SU-DHL-6 (cell line): ENCODE results near the gene NFIC.
"Not testable (repeated sequence)": the region's sequence is repeated elsewhere in the genome, so short reads cannot be mapped to it uniquely, and the experiment has no call there.

Experiments
- H2AFZ ChIP-seq: fragments of 200-600 bp; sonication (generic); 2 replicates; pipeline ENCODE4 v1.6.1; 2014; ENCODE audit warnings: low read depth, mild to moderate bottlenecking, moderate library complexity, mixed read lengths, antibody characterized with exemption, low read length; ENCODE audit not compliant: severe bottlenecking
- H3F3A ChIP-seq: fragments of 200-600 bp; shearing (Covaris generic); 2 replicates; pipeline ENCODE4 v1.6.0; 2016; ENCODE audit warnings: antibody characterized with exemption, mild to moderate bottlenecking; ENCODE audit not compliant: insufficient read depth
- H3K27ac ChIP-seq: fragments of 200-600 bp; sonication (generic); 2 replicates; pipeline ENCODE4 v1.5.1; 2016; ENCODE audit warnings: low read depth, mild to moderate bottlenecking, low read length, moderate library complexity, mixed read lengths
- H3K27me3 ChIP-seq: fragments of 200-600 bp; sonication (generic), shearing (Covaris generic); 2 replicates; pipeline ENCODE4 v1.6.0; 2014; ENCODE audit warnings: mild to moderate bottlenecking, low read length
- H3K36me3 ChIP-seq: fragments of 200-600 bp; sonication (generic); 2 replicates; pipeline ENCODE4 v1.6.1; 2014; ENCODE audit warnings: mild to moderate bottlenecking, low read length, mixed read lengths
- H3K4me2 ChIP-seq: fragments of 300-600, 200-600 bp; shearing (Covaris generic), sonication (generic); 2 replicates; pipeline ENCODE4 v1.6.0; 2014; ENCODE audit warnings: low read length, low read depth, mild to moderate bottlenecking; ENCODE audit not compliant: poor library complexity, severe bottlenecking
- H3K4me3 ChIP-seq: fragments of 200-600 bp; sonication (generic); 2 replicates; pipeline ENCODE4 v1.5.1; 2014; ENCODE audit warnings: antibody characterized with exemption, low read length, mild to moderate bottlenecking, mixed read lengths; ENCODE audit not compliant: insufficient read depth, poor library complexity, severe bottlenecking
- H3K79me2 ChIP-seq: fragments of 200-600 bp; sonication (generic); 2 replicates; pipeline ENCODE4 v1.6.1; 2014; ENCODE audit warnings: mild to moderate bottlenecking, low read length, moderate library complexity; ENCODE audit not compliant: insufficient read depth
- H3K9ac ChIP-seq: fragments of 200-600 bp; sonication (generic); 2 replicates; pipeline ENCODE4 v1.7.0; 2014; ENCODE audit warnings: mild to moderate bottlenecking, low read length
- H3K9me2 ChIP-seq: fragments of 200-600 bp; sonication (generic); replicated peaks from 2 replicates; pipeline ENCODE4 v1.6.1; 2014; ENCODE audit warnings: low read length; ENCODE audit not compliant: insufficient read depth
- H3K9me3 ChIP-seq: fragments of 200-600 bp; sonication (generic); 2 replicates; pipeline ENCODE4 v1.6.1; 2014; ENCODE audit warnings: low read length, mixed read lengths; ENCODE audit not compliant: insufficient read depth
- H4K20me1 ChIP-seq: fragments of 200-600 bp; sonication (generic); 2 replicates; pipeline ENCODE4 v1.6.1; 2014; ENCODE audit warnings: low read depth, mild to moderate bottlenecking, antibody characterized with exemption, low read length, moderate library complexity, mixed read lengths
- CTCF ChIP-seq: fragments of 200-600 bp; sonication (generic); IDR thresholded peaks from one replicate; pipeline ENCODE4 v1.5.1; 2017; ENCODE audit warnings: antibody characterized with exemption, mild to moderate bottlenecking, low read length, moderate library complexity; ENCODE audit not compliant: insufficient read depth, poor library complexity, severe bottlenecking
- EZH2phosphoT487 ChIP-seq: fragments of 200-600 bp; sonication (generic), shearing (Covaris generic); conservative IDR thresholded peaks from 2 replicates; pipeline ENCODE4 v1.6.1; 2018; ENCODE audit warnings: mild to moderate bottlenecking, antibody characterized with exemption, low read length, moderate library complexity, mixed read lengths

The NFIC gene

DNA sequence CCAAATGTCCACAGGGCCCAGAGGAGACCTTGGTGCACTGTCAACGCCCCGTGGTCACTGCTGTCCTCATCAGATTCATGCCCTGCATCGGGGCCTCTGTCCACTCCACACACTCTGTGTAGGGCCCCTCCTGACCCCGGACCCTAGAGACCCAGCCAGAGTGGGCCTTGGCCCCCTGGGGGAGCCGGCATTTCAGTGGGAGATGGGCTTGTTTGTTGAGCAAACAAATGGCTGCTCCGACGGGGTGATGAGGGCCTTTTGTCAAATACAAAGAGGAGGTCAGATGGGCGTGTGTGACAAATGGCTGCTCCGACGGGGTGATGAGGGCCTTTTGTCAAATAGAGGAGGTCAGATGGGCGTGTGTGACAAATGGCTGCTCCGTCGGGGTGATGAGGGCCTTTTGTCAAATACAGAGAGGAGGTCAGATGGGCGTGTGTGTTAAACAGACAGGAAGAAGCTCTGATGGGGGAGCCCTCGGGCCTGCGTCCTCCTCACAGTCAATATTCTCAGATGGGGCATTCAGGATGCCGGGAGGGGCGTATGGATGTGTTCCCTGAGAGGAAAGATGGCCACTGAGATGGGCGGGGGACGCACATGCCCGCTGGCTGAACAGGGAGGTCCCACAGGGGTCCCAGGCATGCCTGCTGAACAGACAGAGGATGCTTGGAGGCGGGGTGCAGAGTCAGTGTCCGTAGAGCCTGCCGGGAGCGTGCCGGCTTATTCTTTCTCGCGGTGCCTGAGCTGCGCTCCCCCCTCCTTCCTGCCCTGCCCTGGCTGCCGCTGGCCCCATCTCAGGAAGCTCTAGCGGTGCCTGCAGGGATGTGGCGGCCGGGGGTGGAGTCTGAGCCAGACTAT is 77.7 kb downstream of the NFIC start:
- H3K36me3 ChIP-seq: no peaks in the 10 kb centered on the region
- H3K79me2 ChIP-seq: no peaks in the 10 kb centered on the region
- H3K9ac ChIP-seq: no peak overlapping the region
- H3K27ac ChIP-seq: no peak overlapping the region
- no peaks in the 10 kb centered on the region for H3K9me2 ChIP-seq
- no peaks in the 10 kb centered on the region for H3K27me3 ChIP-seq
- no peaks in the 10 kb centered on the region; the same call in 1 of the 2 replicates for H4K20me1 ChIP-seq
- no peak overlapping the region for H3K4me3 ChIP-seq
- H3K9me3 ChIP-seq: no peaks in the 10 kb centered on the region
- H3F3A ChIP-seq: no peaks in the 10 kb centered on the region
- H3K4me2 ChIP-seq: no peak overlapping the region
- H2AFZ ChIP-seq: no peak overlapping the region
- TF ChIP-seq EZH2phosphoT487 (no peak), CTCF (no peak)

DNA sequence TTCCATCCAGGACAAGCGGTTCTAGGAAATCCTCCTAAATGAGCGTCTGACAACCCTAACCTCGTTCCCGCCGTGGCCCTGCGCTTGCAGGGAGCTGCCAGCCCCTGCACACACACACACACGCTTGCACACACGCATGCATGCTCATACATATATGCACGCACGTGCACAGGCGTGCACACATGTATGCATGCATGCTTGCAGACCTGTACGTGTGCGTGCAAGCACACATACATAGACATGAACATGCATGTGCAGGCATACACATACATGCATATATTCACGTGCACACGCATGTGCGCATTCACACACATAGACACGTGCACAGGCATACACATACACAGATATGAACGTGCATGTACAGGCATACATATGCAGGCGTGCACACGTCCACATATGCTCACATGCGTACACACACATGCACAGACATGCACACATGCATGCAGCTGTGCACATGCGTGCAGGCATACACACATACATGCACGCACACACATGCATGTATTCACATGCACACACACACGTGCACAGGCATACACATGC is 78.4 kb downstream of the NFIC start:
- no peak overlapping the region for H2AFZ ChIP-seq
- H3K9me3 ChIP-seq: no peaks in the 10 kb centered on the region
- no peak overlapping the region for H3K9ac ChIP-seq
- no peak overlapping the region for H3K4me3 ChIP-seq
- no peaks in the 10 kb centered on the region for H3K27me3 ChIP-seq
- no peaks in the 10 kb centered on the region for H3K79me2 ChIP-seq
- H3K9me2 ChIP-seq: no peaks in the 10 kb centered on the region
- H3K27ac ChIP-seq: no peak overlapping the region
- H3F3A ChIP-seq: no peaks in the 10 kb centered on the region
- H4K20me1 ChIP-seq: no peaks in the 10 kb centered on the region; the same call in 1 of the 2 replicates
- H3K4me2 ChIP-seq: no peak overlapping the region
- TF ChIP-seq EZH2phosphoT487 (no peak), CTCF (no peak)
- H3K36me3 ChIP-seq: no peaks in the 10 kb centered on the region

DNA sequence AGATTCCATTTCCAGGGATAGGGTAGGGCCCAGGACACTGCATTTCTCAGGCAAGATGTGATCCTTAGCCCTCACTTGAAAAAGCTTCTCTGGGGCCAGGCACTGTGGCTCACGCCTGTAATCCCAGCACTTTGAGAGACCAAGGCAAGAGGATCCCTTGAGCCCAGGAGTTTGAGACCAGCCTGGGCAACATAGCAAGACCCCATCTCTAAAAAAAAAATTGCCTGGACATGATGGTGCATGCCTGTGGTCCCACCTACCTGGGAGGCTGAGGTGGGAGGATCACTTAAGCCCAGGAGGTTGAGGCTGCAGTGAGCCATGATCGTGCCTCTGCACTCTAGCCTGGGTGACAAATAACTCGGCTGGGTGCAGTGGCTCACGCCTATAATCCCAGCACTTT is 80.3 kb downstream of the NFIC start:
- not testable (repeated sequence) for H3K27ac ChIP-seq, H4K20me1 ChIP-seq, H3K79me2 ChIP-seq, H3K9me2 ChIP-seq, H3K9ac ChIP-seq, H3K4me2 ChIP-seq, H3K4me3 ChIP-seq, H3K36me3 ChIP-seq, H3K9me3 ChIP-seq, H3F3A ChIP-seq, H3K27me3 ChIP-seq, H2AFZ ChIP-seq

GRCh38 chr19:3448616-3449334 is 82.4 kb downstream of the NFIC start:
- H3K27ac ChIP-seq: no peak overlapping the region
- TF ChIP-seq EZH2phosphoT487 (no peak), CTCF (no peak)
- H3K79me2 ChIP-seq: no peaks in the 10 kb centered on the region
- H3K9me3 ChIP-seq: no peaks in the 10 kb centered on the region
- no peak overlapping the region for H3K4me3 ChIP-seq
- H3K4me2 ChIP-seq: no peak overlapping the region
- H3K9ac ChIP-seq: no peak overlapping the region
- H4K20me1 ChIP-seq: no peaks in the 10 kb centered on the region; the same call in 1 of the 2 replicates
- no peaks in the 10 kb centered on the region for H3K9me2 ChIP-seq
- H3K27me3 ChIP-seq: no peaks in the 10 kb centered on the region
- H2AFZ ChIP-seq: no peak overlapping the region
- H3K36me3 ChIP-seq: no peaks in the 10 kb centered on the region
- H3F3A ChIP-seq: no peaks in the 10 kb centered on the region
